Keratinocyte (primary cell): ENCODE results near the gene CRACR2A.

Source experiments
- EZH2 ChIP-seq: IDR thresholded peaks from one replicate; pipeline ENCODE4 v1.6.1; 2012; ENCODE audit warnings: inconsistent platforms, mild to moderate bottlenecking, low read length, moderate library complexity
- TF ChIP-seq, protein P1 (sequence below), 3 experiments: IDR thresholded peaks in 1 of 3; conservative IDR thresholded peaks in 1 of 3; optimal IDR thresholded peaks in 1 of 3; 2 replicates in 2 of 3; 3 replicates in 1 of 3; pipeline versions ENCODE3 to v1.5.1; 2011; ENCODE audit warnings: low read length in 3 of 3, mild to moderate bottlenecking in 3 of 3, moderate library complexity in 2 of 3, control low read depth in 1 of 3, inconsistent platforms in 1 of 3; ENCODE audit not compliant: insufficient read depth in 2 of 3; ENCODE audit errors: extremely low read depth in 1 of 3

DNA sequence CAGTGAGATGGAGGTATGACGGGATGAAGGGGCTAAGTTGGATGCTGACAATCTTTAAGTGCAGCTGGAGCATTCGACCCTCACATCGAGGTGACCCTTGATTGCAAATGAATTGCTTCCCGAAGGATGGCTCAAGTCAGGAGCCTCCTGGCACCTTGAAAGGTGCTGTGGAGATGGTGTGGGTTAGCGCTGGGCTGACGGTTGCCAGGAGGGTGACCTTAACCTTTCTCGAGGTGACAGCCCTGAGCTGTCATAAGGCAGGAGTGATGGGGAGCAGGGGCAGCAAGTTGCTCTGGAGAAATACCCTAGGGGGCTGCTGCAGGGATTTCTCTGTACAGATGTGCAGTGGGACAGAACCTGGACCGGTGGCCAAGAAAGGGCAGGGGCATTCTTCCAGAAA, 122.8 kb downstream of the CRACR2A start:
- TF ChIP-seq, protein P1, sequence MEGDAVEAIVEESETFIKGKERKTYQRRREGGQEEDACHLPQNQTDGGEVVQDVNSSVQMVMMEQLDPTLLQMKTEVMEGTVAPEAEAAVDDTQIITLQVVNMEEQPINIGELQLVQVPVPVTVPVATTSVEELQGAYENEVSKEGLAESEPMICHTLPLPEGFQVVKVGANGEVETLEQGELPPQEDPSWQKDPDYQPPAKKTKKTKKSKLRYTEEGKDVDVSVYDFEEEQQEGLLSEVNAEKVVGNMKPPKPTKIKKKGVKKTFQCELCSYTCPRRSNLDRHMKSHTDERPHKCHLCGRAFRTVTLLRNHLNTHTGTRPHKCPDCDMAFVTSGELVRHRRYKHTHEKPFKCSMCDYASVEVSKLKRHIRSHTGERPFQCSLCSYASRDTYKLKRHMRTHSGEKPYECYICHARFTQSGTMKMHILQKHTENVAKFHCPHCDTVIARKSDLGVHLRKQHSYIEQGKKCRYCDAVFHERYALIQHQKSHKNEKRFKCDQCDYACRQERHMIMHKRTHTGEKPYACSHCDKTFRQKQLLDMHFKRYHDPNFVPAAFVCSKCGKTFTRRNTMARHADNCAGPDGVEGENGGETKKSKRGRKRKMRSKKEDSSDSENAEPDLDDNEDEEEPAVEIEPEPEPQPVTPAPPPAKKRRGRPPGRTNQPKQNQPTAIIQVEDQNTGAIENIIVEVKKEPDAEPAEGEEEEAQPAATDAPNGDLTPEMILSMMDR (optimal IDR thresholded peaks at IDR 0.05 in 1 of 3, IDR thresholded peaks at IDR 0.05 in 1 of 3, conservative IDR thresholded peaks at IDR 0.05 in 1 of 3; ENCODE audit: extremely low read depth in 1 of 3, insufficient read depth in 2 of 3, low read length in 3 of 3), result no peak
- TF ChIP-seq EZH2, result no peak
